HG03342 (cell line): Measurements from ENCODE around the gene SLC25A27.

ENCODE experiments used
- ATAC-seq: cut with Tn5 transposase; IDR thresholded peaks from one replicate; pipeline ENCODE4 v1.9.1; 2021; ENCODE audit warnings: mild to moderate bottlenecking, moderate library complexity; ENCODE audit not compliant: unreplicated experiment

The SLC25A27 gene

GRCh38 chr6:46648869-46649492, 3.8 kb upstream of the SLC25A27 start:
- no peak for ATAC-seq

- ATAC-seq = no peak
These were observed 1.8 kb upstream of the SLC25A27 start for GRCh38 chr6:46651006-46651405.

- ATAC-seq = no peak
These were observed 959 bp upstream of the SLC25A27 start for GRCh38 chr6:46651816-46652215.

DNA sequence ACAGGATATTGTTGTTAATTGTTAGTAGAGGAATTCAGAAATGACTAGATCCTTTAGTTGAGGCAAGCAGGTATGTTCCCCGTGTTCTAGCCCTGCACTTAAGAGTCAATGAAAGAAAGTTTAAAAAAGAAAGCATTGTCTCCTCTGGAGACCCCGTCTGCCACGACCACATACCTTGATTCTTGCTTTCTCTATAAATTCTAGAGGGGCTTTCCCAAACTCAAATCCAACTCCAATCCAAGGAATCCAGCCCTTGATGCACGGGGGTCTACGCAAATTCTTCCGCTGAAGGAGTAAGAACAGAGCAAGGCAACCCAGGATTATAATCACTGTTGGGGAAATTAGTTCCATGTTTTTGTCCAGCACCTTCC, 558 bp upstream of the SLC25A27 start:
- ATAC-seq = no peak

DNA sequence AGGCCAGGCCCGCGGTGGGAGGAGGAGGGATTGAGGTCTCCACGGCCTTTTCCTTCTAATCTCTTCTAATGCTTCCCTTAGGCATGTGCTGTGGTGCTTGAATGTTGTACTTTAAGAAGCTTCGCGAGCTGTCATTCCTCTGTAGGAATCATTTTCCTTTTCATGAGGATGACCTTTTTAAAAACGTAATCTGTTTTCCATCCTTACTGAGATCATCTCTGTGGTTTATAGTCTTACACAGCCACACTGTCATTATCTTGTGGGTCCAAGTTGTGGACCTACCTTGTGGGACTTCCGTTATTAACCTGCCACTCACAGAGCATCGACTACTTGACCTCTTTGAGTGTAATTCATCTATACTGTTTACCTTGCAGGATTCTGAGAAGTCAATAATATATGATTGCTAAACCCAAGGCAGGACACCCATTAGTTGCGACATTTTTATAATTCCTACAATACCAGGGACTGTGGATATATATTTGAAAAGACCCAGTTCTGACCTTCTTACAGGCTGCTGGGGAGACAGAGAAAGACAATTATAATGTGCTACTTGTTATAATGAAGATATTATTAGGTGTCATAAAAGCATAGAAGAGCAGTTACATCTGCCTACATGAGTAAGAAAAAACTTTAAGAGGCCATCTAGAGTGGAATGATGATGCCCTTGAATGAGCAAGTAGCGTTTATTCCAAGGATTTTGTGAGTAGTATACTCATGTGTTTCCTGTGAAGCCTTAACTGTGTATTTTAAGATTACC, 842 bp downstream of the SLC25A27 start:
- ATAC-seq = no peak

GRCh38 chr6:46655803-46656202, 3.0 kb downstream of the SLC25A27 start:
- ATAC-seq = no peak

GRCh38 chr6:46657642-46658041, 4.9 kb downstream of the SLC25A27 start:
- ATAC-seq = no peak

- ATAC-seq = no peak
These were observed 8.7 kb downstream of the SLC25A27 start for GRCh38 chr6:46661483-46661882.

DNA sequence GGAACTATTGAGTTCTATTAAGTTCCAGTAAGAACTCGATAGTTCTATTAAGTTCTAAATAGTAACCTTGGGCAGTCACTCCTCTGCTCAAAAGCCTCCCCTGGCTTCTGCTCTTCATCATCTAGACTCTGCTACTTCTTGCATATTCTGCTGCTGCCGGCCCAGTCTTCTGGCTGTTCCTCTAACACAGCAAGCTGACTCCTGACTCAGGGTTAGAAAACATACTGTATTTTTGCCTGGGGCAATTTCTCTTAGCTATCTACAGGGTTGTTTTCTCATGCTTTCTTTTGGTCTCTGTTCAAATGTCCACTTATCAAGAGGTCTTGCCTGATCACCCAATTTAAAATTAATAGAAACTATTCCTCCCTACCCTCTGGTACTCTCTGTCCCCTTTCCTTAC, 14.6 kb downstream of the SLC25A27 start:
- ATAC-seq = no peak

DNA sequence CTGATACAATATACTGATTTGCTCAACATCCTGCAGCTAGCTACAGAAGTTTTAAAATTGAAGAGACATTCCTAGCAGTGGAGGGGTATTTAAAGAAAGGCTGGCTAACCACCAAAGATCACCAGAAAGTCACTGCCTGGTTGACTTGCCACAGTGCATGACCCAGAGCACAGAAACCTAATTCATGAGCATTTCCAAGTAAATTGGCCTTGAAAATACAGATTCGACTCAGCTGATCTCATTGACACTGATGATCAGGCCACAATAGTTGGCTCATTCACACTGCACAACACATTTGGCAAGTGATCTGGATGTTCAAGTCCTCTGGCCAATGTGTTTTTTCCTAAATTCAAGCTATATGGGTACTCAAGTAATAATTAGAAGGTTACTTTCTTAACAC, 21.6 kb downstream of the SLC25A27 start:
- no peak for ATAC-seq

- no peak for ATAC-seq
These were observed 24.0 kb downstream of the SLC25A27 start for GRCh38 chr6:46676604-46677313.

DNA sequence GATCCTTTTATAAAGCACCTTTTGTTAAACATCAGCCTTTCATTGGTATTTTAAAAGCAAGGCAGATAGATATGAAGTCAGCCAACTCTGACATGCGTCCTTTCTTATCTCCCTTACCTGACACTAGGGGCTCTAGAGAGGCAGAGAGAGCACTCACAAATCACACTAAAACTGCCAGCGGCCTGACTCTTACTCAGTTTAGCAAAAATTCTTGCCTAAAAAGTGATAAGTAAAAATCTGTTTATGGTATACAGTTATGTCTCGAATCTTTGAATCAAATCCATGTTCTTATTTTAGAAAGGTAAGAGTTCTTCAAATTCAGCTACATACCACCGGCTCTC, 24.5 kb downstream of the SLC25A27 start:
- no peak for ATAC-seq

GRCh38 chr6:46684771-46685170, 32.0 kb downstream of the SLC25A27 start:
- ATAC-seq = no peak

GRCh38 chr6:46687619-46688097, 34.9 kb downstream of the SLC25A27 start, which contains the start of gene TDRD6:
Gene TDRD6, plus strand, starts transcription at chr6:46687885. Its CDS starts 244 bp downstream, at chr6:46688129.
- no peak for ATAC-seq

DNA sequence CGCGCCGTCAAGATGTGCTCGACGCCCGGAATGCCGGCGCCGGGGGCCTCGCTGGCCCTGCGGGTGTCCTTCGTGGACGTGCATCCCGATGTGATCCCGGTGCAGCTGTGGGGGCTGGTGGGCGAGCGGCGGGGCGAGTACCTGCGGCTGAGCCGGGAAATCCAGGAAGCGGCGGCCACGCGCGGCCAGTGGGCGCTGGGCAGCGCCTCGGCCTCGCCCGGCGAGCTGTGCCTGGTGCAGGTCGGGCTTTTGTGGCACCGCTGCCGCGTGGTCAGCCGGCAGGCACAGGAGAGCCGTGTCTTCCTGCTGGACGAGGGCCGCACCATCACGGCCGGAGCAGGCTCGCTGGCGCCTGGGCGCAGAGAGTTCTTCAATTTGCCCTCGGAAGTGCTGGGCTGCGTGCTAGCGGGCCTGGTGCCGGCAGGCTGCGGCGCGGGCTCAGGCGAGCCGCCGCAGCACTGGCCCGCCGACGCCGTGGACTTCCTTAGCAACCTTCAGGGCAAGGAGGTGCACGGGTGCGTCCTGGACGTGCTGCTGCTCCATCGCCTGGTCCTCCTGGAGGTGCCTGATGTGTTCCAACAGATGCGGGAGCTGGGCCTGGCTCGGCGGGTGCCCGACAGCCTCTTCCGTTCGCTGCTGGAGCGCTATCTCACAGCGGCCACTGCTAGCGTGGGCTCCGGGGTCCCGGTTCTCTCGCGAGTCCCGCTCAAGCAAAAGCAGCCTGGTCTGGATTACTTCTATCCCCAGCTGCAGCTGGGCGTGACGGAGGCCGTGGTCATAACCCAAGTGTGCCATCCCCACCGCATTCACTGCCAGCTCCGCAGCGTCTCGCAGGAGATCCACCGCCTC, 35.6 kb downstream of the SLC25A27 start:
- ATAC-seq = no peak

DNA sequence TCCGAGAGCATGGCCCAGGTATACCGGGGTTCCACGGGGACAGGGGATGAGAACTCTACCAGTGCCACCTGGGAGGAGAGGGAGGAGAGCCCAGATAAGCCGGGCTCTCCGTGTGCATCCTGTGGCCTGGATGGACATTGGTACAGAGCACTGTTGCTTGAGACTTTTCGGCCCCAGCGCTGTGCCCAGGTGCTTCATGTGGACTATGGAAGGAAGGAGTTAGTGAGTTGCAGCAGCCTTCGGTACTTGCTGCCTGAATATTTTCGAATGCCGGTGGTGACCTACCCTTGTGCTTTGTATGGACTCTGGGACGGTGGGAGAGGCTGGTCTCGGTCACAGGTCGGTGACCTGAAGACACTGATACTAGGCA, 36.2 kb downstream of the SLC25A27 start:
- ATAC-seq = no peak

DNA sequence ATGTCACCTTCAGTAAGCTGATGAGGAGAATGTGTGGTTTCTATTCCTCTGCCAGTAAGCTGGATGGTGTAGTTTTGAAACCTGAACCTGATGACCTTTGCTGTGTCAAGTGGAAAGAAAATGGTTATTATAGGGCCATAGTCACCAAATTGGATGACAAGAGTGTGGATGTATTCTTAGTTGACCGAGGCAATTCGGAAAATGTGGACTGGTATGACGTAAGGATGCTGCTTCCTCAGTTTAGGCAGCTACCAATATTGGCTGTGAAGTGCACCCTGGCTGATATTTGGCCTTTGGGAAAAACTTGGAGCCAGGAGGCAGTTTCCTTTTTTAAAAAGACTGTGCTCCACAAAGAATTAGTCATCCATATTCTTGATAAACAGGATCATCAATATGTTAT, 36.9 kb downstream of the SLC25A27 start:
- ATAC-seq = no peak

- ATAC-seq = no peak
These were observed 37.5 kb downstream of the SLC25A27 start for GRCh38 chr6:46690141-46690755.

GRCh38 chr6:46690911-46691451, 38.2 kb downstream of the SLC25A27 start:
- ATAC-seq = no peak

- no peak for ATAC-seq
These were observed 47.2 kb downstream of the SLC25A27 start for GRCh38 chr6:46699970-46700369.
